HepG2 (cell line): Measurements from ENCODE around the gene XPR1. TPM values are rescaled to one million over a fixed set of nuclear protein-coding genes. Genes with fewer than 3 reads are reported as not detected.
A peak's percentile ranks its signal among the peaks of the same experiment; 100 is the strongest.

Experiments used
- ASH2L ChIP-seq: fragments of 300-600, 200-600 bp; sonication (generic); IDR thresholded peaks from 2 replicates; pipeline ENCODE4 v1.7.0; 2017; ENCODE audit warnings: low read depth, mild to moderate bottlenecking, moderate library complexity, mixed read lengths, low read length; ENCODE audit not compliant: insufficient read length
- ELF3 ChIP-seq: IDR thresholded peaks from 2 replicates; pipeline ENCODE4 v1.6.1; 2016; ENCODE audit warnings: missing genetic modification reagents, missing compliant biosample characterization
- ETV6 ChIP-seq: sonication (generic); formaldehyde crosslinking; conservative IDR thresholded peaks from 2 replicates; pipeline ENCODE4 v1.4.0; 2020; ENCODE audit warnings: missing genetic modification reagents
- GABPA ChIP-seq, 2 experiments: IDR thresholded peaks; 2 replicates each; pipeline ENCODE4 v1.6.1; 2011 to 2016; ENCODE audit warnings: low read depth in 2 of 2, low read length in 1 of 2, missing biosample characterization in 1 of 2, missing genetic modification characterization in 1 of 2
- LCORL ChIP-seq, 2 experiments: fragments of 450-650 bp in 1 of 2; sonication (generic) in 1 of 2; formaldehyde crosslinking in 1 of 2; IDR thresholded peaks; 2 replicates each; pipeline versions ENCODE4 v1.5.0 to v1.6.1; 2017 to 2020; ENCODE audit warnings: antibody characterized with exemption in 1 of 2, missing genetic modification reagents in 1 of 2
- MTA1 ChIP-seq: sonication (generic); formaldehyde crosslinking; IDR thresholded peaks from 2 replicates; pipeline ENCODE4 v1.4.0; 2020; ENCODE audit warnings: missing genetic modification reagents, mild to moderate bottlenecking, borderline replicate concordance
- PLSCR1 ChIP-seq: sonication (generic); formaldehyde crosslinking; IDR thresholded peaks from 2 replicates; pipeline ENCODE4 v1.5.0; 2020; ENCODE audit warnings: missing genetic modification reagents, mild to moderate bottlenecking, borderline replicate concordance
- POLR2AphosphoS5 ChIP-seq: IDR thresholded peaks from 2 replicates; pipeline ENCODE4 v1.6.1; 2012; ENCODE audit warnings: low read depth, low read length
- RFX3 ChIP-seq: IDR thresholded peaks from 2 replicates; pipeline ENCODE4 v1.6.1; 2016; ENCODE audit warnings: missing biosample characterization, missing genetic modification reagents
- SP2 ChIP-seq: sonication (generic); formaldehyde crosslinking; IDR thresholded peaks from 2 replicates; pipeline ENCODE4 v1.5.1; 2020; ENCODE audit warnings: mild to moderate bottlenecking, missing genetic modification reagents
- ZBTB34 ChIP-seq: sonication (generic); formaldehyde crosslinking; IDR thresholded peaks from 2 replicates; pipeline ENCODE4 v1.8.0; 2022; ENCODE audit warnings: mild to moderate bottlenecking, missing genetic modification reagents
- ZMAT3 ChIP-seq: sonication (generic); formaldehyde crosslinking; conservative IDR thresholded peaks from 2 replicates; pipeline ENCODE4 v1.7.0; 2021; ENCODE audit warnings: missing genetic modification reagents
- ZNF451 ChIP-seq: sonication (generic); formaldehyde crosslinking; IDR thresholded peaks from 2 replicates; pipeline ENCODE4 v1.5.0; 2020; ENCODE audit warnings: mild to moderate bottlenecking, missing genetic modification reagents
- ZNF569 ChIP-seq: sonication (generic); formaldehyde crosslinking; IDR thresholded peaks from 2 replicates; pipeline ENCODE4 v1.5.0; 2020; ENCODE audit warnings: mild to moderate bottlenecking, missing genetic modification reagents, moderate library complexity, borderline replicate concordance
- ZNF740 ChIP-seq: sonication (generic); formaldehyde crosslinking; IDR thresholded peaks from 2 replicates; pipeline ENCODE4 v1.4.0; 2020; ENCODE audit warnings: missing genetic modification reagents
- polyA plus RNA-seq, 8 experiments: library from polyadenylated mRNA; depleted of rRNA in 3 of 8; stranded (reverse) in 7 of 8; unstranded in 1 of 8; fragments of >200 nt; fragmentation: Illumina TruSeq in 4 of 8; extraction: Trizol in 4 of 8; gene quantifications; 2 replicates each; pipeline versions ENCODE4 v1.2.1 to v1.2.3, GENCODE V29; 2011 to 2016; ENCODE audit warnings: low read depth in 4 of 8, missing spikeins in 1 of 8, mixed read lengths in 1 of 8; ENCODE audit not compliant: insufficient read depth in 1 of 8
- total RNA-seq, 5 experiments: library from RNA; depleted of rRNA; stranded (reverse); fragments of >200 nt; fragmentation: Illumina TruSeq; extraction: Trizol; gene quantifications; 2 replicates each; pipeline ENCODE4 v1.2.3, GENCODE V29; 2016; ENCODE audit warnings: low read depth in 1 of 5
- TF ChIP-seq, protein P1 (sequence below): sonication (generic); formaldehyde crosslinking; IDR thresholded peaks from 2 replicates; pipeline ENCODE4 v1.4.0; 2020; ENCODE audit warnings: missing genetic modification reagents
- TF ChIP-seq, protein P2 (sequence below): IDR thresholded peaks from 2 replicates; pipeline ENCODE4 v1.6.1; 2016; ENCODE audit warnings: missing genetic modification reagents, missing compliant biosample characterization
- TF ChIP-seq, protein P3 (sequence below): sonication (generic); formaldehyde crosslinking; IDR thresholded peaks from 2 replicates; pipeline ENCODE4 v1.8.0; 2022; ENCODE audit warnings: missing genetic modification reagents, mild to moderate bottlenecking, borderline replicate concordance
- TF ChIP-seq, protein P4 (sequence below), 2 experiments: sonication (generic) in 1 of 2; formaldehyde crosslinking in 1 of 2; IDR thresholded peaks; 2 replicates each; pipeline versions ENCODE4 v1.5.1 to v1.6.1; 2011 to 2020; ENCODE audit warnings: borderline replicate concordance in 1 of 2, low read depth in 1 of 2, low read length in 1 of 2, mild to moderate bottlenecking in 1 of 2, missing genetic modification reagents in 1 of 2, moderate library complexity in 1 of 2

Gene XPR1
- total and polyA plus RNA-seq, 2 of the 13 experiments (the other 11 are each of a cell fraction or from before 2014, with no cell fraction given): 22.3 to 23.6 TPM

- TF ChIP-seq, protein P1, sequence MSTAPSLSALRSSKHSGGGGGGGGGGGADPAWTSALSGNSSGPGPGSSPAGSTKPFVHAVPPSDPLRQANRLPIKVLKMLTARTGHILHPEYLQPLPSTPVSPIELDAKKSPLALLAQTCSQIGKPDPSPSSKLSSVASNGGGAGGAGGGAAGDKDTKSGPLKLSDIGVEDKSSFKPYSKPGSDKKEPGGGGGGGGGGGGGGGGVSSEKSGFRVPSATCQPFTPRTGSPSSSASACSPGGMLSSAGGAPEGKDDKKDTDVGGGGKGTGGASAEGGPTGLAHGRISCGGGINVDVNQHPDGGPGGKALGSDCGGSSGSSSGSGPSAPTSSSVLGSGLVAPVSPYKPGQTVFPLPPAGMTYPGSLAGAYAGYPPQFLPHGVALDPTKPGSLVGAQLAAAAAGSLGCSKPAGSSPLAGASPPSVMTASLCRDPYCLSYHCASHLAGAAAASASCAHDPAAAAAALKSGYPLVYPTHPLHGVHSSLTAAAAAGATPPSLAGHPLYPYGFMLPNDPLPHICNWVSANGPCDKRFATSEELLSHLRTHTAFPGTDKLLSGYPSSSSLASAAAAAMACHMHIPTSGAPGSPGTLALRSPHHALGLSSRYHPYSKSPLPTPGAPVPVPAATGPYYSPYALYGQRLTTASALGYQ (CRISPR knock-in tag): no peak
- TF ChIP-seq RFX3 (CRISPR knock-in tag): no peak
- TF ChIP-seq, protein P2, sequence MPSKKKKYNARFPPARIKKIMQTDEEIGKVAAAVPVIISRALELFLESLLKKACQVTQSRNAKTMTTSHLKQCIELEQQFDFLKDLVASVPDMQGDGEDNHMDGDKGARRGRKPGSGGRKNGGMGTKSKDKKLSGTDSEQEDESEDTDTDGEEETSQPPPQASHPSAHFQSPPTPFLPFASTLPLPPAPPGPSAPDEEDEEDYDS: peak; percentile 61; the same call in 1 of the 2 replicates
- TF ChIP-seq, protein P3, sequence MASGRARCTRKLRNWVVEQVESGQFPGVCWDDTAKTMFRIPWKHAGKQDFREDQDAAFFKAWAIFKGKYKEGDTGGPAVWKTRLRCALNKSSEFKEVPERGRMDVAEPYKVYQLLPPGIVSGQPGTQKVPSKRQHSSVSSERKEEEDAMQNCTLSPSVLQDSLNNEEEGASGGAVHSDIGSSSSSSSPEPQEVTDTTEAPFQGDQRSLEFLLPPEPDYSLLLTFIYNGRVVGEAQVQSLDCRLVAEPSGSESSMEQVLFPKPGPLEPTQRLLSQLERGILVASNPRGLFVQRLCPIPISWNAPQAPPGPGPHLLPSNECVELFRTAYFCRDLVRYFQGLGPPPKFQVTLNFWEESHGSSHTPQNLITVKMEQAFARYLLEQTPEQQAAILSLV (CRISPR knock-in tag): peak; percentile 55; the same call in 1 of the 2 replicates
- no peak for TF ChIP-seq ZNF569
- peak; percentile 71 for TF ChIP-seq ELF3
- no peak; the same call in 1 of the 2 replicates for TF ChIP-seq ETV6 (CRISPR knock-in tag)
- TF ChIP-seq GABPA (IDR thresholded peaks at IDR 0.05; ENCODE audit: low read depth, low read length): no peak; the same call in 1 of the 2 replicates
- no peak for TF ChIP-seq GABPA (CRISPR knock-in tag; IDR thresholded peaks at IDR 0.05; ENCODE audit: low read depth)
- TF ChIP-seq LCORL (IDR thresholded peaks at IDR 0.05): no peak
- peak; percentile 78 for TF ChIP-seq LCORL (CRISPR knock-in tag; IDR thresholded peaks at IDR 0.05)
- peak; percentile 30; the same call in 1 of the 2 replicates for TF ChIP-seq ZNF451 (CRISPR knock-in tag)
- no peak for TF ChIP-seq ZNF740 (CRISPR knock-in tag)
- TF ChIP-seq SP2 (CRISPR knock-in tag): peak; percentile 9; the same call in 1 of the 2 replicates
- peak; percentile 52 for TF ChIP-seq ZMAT3 (CRISPR knock-in tag)
- TF ChIP-seq MTA1 (CRISPR knock-in tag): peak; percentile 61; the same call in 1 of the 2 replicates
- TF ChIP-seq ASH2L: peak; percentile 24
- TF ChIP-seq PLSCR1 (CRISPR knock-in tag): no peak
- TF ChIP-seq, protein P4, sequence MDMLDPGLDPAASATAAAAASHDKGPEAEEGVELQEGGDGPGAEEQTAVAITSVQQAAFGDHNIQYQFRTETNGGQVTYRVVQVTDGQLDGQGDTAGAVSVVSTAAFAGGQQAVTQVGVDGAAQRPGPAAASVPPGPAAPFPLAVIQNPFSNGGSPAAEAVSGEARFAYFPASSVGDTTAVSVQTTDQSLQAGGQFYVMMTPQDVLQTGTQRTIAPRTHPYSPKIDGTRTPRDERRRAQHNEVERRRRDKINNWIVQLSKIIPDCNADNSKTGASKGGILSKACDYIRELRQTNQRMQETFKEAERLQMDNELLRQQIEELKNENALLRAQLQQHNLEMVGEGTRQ (IDR thresholded peaks at IDR 0.05; ENCODE audit: low read depth, low read length): no peak
- TF ChIP-seq, protein P4 (CRISPR knock-in tag; IDR thresholded peaks at IDR 0.05; ENCODE audit: borderline replicate concordance): no peak
- TF ChIP-seq POLR2AphosphoS5: peak; percentile 35
- TF ChIP-seq ZBTB34 (CRISPR knock-in tag): no peak
Observed at GRCh38 chr1:180935326-180936109, 303.7 kb downstream of the XPR1 start (continued).
